ENCODE results near the gene SH3RF3.
"Not testable (repeated sequence)": the region's sequence is repeated elsewhere in the genome, so short reads cannot be mapped to it uniquely, and the experiment has no call there.

Gene SH3RF3

DNA sequence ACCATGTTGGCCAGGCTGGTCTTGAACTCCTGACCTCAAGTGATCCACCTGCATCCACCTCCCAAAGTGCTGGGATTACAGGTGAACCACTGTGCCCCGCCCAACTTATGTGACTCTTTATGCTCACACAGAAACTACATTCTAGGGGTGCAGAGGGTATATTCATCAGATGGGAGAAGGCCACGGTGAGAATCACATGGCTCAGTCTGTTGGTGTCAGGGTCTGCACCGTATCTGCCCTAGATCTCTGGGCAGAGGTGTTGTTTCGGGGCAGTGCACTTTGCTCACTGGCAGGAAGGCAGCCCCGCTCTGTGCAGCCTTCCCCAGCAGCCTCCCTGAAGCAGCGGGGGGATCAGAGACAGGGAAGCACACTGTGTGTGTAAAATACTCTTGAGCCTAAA, 76.4 kb downstream of the SH3RF3 start:
- no peak for DNase-seq

DNA sequence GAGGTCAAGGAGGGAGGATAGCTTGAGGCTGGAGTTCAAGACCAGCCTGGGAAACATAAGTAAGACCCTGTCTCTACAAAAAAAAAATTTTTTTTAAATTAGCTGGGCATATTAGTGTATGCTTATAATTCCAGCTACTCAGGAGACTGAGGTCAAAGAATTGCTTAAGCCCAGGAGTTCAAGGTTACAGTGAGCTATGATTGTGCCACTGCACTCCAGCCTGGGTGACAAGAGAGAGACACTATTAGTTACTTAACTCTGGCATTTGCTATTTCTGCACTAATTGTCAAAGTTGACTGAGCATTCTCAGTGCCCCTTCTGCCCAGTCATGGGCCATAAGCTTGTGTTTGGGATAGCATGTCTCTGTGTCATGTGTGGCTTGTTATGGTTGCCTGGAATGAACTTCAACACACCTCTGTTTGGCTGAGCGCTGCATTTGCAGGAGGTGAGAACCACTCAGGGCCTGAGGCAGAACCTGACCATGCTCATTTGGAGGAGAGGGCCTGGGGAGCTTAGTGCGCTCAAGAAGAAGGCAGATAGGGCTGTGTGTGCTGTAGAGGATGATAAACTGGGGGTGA, 77.7 kb downstream of the SH3RF3 start:
- no peak for DNase-seq

DNA sequence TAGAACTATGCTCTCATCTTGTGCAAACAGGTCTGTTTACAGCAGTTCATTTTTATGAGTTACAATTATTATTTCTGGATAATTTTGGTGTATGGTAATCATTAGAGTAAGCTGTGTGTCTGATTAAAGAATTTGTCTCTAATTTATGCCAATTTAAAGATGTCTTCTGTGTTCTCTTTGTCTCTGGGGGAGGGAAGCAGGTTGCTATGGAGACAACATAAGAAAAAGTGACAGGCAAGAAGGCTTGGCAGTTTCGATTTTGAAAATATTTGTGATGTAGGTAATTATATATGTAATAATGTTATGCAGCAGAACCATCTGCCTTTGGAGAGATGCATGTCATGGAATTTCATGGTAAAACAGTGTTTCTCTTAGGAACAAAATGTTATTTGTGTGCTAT, 78.2 kb downstream of the SH3RF3 start:
- no peak for DNase-seq

DNA sequence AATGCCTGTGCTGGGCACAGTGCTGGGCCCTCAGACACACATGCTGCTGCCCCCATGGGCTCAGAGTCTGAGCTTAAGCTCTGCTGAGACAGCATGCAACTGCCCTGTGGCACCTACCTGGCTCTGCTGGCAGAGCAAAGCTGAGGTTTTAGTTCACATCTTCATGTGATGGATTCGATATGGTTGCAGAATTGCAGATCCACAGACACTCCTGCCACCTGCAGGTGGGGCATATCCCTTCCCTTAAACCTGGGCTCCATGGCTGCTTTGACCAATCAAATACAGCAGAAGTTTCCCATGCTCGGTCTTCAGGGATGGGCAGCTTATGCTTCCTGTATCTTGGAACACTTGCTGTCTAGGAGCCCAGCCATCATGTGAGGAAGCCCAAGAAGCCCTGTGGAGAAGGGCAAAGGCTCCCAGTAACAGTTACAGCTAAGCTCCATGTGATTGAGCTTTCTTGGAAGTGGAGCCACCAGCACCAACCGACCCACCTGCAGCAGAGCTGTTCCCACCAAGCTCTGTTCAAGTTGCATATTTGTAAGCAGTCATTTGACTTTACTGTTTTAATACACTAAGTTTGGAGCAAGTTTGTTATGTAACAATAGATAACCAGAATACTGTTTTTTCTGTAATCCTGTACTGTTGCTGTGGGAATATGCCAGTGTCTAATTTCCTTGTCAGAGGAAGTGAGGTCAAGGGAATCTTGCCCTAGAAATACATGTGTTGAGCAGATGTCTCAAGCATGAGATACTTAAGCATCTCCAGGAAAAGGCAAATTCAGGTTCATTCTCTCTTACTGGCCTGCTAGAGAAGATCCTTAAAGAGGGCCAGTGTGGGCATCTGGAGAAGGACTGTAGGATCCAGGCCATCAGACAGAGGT, 79.3 kb downstream of the SH3RF3 start:
- no peak for DNase-seq

DNA sequence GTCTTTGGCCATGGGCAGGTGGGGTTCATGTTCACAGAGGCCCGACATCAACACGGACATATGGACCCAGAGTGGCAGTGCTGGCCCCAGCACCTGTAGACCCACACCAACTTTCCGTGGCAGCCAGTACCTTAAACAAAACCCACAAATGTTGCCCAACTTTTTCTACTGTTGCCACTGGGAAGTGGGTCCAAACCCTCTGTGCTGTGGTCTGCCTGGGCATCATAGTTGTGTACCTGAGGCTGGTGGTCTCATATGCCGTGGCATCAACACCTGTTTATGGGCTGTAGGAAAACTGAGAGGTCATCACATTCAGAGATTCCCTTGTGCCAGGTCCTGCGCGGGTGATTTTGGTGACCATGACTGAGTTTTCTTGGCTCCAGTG, 79.9 kb downstream of the SH3RF3 start:
- DNase-seq, result no peak

DNA sequence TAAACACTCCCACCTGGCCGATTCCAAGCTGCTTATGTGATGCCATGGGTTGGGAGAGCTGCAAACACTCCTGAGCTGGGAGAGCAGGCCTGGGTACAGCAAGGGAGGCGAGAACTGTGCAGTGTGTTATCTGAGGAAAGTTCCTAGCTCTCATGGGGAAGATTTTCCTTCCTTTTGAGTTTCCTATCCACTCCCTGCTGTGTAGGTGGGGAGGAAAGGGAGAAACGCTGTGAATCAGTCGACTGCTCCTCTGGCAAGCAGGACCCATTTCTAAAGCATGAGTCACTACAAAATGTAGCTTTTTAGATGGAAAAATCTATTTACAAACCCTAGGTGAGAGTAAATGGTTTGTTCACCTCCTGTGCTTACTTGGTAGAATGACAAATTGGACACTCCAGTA, 80.4 kb downstream of the SH3RF3 start:
- no peak for DNase-seq

DNA sequence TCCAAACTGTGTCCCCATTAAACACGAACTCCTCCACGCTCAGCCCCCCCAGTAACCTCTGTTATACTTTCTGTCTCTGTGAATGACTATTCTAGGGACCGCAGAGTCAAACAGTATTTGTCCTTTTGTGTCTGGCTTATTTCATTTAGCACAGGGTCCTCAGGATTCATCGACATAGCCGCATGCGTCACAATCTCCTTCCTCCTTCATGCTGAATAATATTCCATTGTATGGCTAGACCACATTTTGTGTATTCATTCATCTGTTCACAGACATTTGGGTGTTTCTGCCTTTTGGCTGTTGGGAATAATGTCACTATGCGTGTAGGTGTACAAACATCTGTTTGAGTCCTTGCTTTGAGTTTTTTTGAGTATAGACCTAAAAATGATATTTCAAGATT, 80.9 kb downstream of the SH3RF3 start:
- DNase-seq, result no peak

DNA sequence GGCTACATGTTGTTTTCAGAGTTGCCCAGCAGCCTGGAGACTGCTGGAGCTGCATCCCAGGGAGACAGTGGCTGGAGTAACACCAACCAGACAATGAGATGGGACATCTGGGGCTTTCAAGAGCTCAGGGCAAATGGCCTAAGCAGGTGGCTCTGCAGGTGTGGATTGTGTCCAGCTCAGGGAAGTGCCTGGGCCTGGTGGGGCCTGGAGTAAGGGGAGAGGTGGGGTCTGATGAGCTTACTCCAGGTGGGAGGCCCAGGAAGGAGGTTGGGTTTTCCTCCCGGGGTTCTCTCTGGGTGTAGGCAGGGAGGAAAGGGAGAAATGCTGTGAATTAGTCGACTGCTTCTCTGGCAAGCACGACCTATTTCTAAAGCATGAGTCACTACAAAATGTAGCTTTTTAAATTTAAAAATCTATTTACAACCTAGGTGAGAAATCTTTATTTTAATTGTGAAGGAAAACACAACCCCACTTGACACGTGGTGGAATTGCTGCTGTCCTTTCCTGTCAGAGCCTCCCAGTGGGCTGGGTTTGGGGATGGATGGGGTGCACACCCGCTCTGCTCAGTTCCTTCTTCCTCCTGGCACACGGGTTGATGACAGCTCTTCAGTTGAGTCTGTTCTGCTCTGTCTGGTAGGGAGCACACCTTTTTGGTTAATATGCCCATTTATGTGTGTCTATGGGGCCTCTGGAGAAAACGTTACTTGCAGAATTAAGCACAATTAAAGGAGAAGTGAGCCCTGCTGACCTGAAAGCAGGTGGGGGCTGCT, 81.6 kb downstream of the SH3RF3 start:
- DNase-seq, result no peak

DNA sequence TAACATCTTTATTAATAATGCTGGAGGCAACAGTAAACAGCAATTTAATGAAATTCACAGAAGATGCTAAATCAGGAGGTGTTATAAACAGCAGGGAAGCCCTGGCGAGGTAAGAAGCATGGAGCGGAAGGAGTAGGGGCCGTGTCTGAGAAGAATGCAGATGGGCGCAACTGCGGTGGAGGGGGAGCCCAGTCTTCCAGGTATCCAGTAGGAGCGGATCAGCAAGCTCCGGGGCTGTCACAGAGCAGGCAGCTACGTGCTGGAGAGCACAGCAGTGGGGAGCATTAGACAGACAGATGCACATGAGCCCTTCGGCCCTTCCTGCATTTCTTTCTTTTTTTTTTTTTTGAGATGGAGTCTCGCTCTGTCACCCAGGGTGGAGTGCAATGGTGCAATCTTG, 82.3 kb downstream of the SH3RF3 start:
- no peak for DNase-seq

DNA sequence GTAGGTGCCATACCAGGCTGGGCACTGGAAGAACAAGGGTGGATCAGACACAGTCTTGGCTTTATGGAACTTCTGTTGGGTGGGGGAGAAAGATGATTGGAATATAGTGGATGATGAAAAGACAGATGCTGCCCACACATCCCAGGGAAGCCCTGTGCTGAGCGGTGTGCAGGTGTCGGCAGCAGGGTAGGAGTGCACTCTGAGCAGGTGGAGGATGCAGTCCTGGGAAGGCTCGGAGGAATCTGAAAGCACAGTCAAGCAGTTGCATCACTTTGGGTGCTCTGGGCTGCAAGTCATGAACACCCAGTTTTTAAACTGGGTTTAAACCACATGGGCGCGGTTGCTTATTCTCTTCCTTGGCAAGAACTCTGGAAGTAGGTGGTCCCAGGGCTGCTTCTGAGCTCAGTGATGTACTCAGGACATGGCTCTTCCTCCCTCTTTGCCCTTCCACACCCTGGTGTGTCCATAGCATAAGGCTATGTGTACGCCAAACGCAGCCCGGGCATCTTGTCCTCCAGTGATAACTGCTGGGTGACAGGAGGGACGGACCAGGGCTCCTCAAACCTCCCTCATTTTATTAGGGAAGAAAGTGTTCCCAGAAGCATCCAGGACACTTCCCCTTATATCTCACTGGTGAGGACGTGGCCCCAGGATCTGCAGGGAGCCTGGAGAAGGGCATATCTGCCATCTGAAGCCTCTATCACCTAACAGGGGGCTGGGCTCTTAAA, 84.0 kb downstream of the SH3RF3 start:
- no peak for DNase-seq

DNA sequence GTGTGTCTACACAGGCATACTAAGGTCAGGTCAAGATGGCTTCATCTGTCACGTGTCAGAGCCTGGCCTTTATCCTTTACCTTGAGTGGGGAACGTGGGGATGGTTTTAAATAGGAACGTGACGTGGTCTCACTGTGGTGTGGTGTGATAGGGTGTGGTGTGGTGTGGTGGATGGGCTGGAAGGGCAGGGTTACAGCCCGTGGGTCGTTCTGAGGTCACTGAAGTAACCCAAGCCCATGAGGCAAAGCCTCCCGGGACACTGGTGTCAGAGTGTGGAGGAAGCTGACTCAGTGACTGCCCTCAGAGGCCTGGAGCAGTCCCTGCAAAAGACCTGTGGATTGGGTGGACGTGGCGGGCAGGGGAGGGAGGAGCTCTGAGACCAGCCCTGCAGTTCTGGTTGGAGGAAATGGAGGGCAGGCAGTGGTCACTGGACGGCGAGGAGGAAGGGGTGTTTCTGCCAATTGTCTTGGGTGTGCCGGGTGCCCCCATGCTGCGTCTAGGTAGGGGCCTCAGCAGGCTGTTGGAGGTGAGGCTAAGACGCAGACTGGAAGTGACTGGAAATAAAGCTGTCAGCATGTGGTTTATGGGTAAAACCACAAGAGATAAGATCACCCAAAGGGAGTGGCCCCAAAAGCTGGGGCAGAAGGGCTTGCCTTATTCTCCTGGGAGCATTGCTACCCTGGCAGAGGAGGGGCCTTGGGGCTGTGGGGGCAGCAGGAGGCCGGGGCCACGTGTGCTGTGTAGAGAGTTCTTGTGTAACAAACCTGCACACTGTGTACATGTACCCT, 84.8 kb downstream of the SH3RF3 start:
- DNase-seq, result no peak

DNA sequence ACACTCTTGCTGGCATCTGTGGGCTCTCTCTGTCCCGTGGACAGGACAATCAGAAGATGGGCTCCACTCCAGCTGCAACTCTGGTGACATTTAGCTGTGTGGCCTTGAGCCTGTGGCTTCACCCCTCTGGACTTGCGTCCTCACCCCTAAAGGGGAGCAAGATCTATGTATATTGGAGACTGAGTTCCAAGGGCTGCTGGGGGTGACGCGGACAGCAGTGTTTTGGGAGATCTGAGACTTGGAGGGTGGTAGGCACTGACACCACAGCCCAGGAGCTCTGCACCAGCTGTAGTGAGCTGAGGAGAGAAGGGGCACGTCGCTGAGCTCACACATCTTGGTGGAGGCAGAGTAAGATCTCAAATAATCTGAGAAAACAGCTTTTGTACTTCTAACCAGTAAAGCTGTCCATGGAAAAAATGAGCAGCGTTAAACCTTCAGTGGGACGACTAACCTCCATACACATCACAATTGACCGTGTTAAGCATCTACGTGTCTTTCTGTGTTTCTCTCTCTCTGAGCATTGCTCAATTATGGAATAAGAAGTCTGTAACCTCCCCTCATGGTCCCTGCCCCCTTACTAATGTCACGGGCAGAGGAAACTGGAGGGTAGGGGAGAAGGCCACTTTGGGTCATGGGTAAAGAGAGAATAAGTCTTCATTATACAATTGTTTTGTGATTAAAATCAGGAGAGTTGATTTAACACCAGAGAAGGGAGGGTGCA, 85.8 kb downstream of the SH3RF3 start:
- DNase-seq, result no peak

DNA sequence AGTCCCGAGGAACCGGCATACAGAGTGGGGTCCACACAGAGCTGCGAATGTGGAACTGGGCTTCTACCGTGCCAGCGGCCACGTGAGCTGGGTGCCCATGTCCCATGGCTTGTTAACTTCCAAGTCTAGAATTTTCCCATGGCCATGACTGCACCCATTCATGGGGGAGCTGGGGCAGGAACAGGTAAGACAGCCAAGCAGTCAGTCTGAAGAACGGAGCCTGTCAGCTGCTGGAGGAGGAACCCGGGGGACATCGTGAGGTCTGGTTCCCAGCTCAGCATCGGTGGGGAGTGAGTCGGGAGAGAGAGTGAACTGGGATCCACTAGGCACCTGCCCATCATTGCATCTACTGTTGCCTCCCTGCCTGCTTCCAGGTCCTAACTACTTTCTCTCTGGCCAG, 86.9 kb downstream of the SH3RF3 start:
- DNase-seq, result no peak

DNA sequence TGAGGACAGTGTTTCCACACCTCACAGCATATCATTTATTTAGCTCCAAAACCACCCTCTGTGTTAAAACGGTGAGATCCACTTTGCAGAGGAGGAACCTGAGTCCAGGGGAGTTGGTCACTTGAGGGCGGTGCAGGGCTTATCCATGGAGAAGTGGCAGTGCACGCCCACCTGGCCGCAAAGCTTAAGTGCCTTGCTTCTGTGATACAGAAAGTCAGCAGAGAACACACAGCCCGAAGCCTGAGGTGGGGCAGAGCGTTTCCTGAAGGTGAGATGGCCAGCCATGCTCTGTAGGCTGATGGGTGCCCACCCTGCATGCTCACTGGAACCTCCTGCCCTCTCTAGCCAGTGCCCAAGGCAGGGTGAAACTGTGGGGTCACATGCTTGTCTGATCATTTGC, 87.3 kb downstream of the SH3RF3 start:
- no peak for DNase-seq

DNA sequence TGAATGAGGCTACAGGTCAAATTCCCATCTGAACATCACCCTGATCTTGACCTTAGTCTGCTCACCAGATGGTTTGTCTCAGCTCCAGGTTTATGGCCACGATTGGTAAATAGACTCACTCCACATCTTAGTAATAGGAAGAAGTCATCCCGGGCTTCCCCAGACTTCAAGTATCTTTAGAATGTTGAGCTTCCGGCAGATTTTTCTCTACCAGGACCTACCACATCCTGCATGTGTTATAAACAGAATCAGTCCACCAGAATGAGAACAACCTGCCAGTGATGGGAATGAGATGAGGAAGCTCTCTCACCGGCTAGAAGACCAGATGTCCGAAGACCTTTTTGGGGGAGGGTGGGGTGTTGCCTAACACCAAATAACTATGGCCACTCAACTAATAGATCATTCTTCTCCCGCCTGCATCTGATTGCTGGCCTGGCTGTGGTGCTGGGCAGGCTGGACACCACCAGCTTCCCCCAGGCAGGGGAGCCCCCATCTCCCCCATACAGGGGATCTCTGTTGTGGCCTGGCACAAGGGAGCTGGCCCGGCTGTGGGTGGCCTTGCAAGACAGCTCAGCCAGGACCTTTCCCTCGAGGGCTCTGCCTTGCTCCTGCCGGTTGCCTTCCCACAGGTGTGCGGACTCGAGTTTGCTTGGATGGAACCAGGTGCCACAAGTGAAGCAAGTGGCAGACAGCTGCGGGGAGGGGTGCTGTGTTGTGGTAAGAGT, 88.5 kb downstream of the SH3RF3 start:
- no peak for DNase-seq

DNA sequence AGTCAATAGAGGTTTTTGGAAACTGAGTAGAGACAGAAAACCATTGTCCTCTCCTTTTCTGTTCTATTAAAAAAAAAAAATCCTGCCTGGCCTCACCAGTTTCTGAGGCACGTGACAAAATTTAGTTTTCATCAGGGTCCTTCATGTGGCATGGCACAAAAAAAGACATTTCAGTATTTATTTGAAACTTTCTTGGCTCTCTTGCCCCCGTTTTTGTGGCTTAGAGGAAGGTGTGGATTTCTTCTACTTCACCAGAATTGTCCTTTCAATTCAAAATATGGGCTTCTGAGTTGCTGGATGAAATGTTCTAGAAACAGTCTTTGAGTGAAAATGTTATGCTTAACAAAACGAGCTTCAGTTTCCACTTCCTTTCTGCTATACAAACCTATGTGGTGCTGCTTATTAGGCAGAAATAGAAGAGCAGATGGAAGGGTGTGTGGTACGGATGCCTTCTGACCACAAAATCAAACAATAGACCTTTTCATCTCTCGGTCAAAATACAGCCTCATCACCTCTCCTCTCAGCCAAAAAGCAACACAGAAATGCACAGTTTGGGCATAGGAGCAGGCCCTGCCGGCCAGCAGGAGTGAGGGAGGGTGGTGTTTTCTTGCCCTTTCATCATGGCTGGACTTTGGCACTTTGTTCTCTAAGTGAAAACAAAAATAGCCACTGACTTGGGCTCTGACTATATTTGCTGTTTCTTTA, 89.2 kb downstream of the SH3RF3 start:
- DNase-seq, result no peak

DNA sequence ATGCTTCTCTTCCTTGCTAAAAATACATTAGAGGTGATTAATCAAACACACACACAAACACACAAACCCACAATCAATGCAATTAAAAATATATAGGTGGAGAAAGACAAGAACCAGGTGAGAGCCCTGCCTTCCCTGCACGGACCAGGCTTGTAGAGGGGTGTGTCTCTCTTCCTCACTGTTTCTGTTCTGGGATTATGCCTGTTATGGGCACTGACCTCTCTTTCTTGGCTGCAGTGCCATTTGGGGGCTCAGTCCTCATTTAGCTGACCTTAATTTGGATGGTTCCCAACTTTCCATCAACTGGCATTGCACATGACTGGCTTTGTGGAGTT, 89.8 kb downstream of the SH3RF3 start:
- no peak for DNase-seq

DNA sequence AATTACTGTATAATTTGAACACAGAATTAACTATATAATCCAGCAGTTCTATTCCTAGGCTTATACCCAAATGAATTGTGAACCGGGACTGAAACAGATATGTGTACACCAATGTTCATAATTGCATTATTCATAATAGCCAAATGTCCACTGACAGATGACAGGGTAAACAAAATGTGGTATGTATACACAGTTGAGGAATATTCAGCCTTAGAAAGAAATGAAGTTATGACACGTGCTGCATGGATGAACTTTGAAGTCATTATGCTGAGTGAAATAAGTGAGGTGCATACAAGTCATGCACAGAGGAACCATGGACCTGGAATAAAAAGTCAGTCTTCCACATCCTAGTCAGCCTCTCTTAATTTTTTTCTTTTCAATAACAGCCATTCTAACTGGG, 91.9 kb downstream of the SH3RF3 start:
- DNase-seq, result no peak

DNA sequence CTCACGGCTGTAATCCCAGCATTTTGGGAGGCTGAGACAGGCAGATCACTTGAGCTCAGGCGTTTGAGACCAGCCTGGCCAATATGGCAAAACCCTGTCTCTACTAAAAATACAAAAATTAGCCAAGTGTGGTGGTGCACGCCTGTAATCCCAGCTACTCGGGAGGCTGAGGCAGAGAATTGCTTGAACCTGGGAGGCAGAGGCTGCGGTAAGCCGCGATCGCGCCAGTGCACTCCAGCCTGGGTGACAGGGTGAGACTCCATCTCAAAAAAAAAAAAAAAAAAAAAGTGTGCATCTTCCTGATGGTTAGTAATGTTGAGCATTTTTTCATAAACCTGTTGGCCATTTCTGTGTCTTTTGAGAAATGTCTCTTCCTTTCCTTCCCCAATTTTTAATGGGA, 92.3 kb downstream of the SH3RF3 start:
- DNase-seq, result not testable (repeated sequence)

DNA sequence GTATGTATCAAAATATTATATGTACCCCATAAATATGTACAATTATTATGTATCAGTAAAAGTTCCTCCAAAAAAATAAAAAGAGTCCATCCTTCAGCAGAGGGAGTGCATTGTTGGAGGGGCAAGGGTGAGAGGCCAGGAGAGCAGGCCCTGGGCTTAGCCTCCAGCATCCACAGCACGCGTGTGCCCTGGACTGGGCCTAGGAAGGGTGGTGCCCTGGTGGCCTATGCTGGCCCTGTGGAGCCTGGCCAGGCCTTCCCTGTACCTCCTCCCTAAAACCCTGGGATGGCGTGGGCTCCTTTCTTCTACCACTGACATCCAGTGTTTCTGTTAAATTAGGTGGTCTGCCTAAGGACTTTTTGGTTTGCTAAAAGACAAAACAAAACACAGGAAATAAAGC, 93.4 kb downstream of the SH3RF3 start:
- DNase-seq, result no peak
